ENCODE results near the gene ZFYVE26. TPM values are rescaled to one million over a fixed set of nuclear protein-coding genes. Genes with fewer than 3 reads are reported as not detected.
"Not testable (repeated sequence)": the region's sequence is repeated elsewhere in the genome, so short reads cannot be mapped to it uniquely, and the experiment has no call there.

Gene ZFYVE26
- total and polyA plus RNA-seq, 10 of the 15 experiments (the other 5 are each of a cell fraction or from before 2014, with no cell fraction given), result 1.00 to 25.6 (median 12.0) TPM

DNA sequence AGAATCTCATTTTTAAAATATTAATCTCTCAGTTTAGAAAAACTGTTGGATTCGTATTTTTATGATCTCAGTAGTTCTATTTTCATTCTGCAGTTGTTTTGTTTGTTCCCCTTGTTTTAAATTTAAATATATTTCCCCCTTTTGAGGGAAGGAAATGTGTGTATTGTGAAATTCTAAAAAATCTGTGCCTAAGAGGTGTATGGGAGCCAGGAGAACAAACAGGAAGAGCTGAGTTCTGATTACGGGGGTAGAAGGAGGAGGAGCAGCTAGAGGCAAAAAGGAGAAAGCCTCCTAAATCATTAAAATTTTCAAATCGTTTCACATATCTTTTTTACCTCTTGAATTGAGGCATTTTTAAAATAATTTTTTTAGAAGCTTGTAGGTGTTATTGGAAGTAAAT lies 112.4 kb downstream of the ZFYVE26 start (continued):
- TF ChIP-seq, protein P1, sequence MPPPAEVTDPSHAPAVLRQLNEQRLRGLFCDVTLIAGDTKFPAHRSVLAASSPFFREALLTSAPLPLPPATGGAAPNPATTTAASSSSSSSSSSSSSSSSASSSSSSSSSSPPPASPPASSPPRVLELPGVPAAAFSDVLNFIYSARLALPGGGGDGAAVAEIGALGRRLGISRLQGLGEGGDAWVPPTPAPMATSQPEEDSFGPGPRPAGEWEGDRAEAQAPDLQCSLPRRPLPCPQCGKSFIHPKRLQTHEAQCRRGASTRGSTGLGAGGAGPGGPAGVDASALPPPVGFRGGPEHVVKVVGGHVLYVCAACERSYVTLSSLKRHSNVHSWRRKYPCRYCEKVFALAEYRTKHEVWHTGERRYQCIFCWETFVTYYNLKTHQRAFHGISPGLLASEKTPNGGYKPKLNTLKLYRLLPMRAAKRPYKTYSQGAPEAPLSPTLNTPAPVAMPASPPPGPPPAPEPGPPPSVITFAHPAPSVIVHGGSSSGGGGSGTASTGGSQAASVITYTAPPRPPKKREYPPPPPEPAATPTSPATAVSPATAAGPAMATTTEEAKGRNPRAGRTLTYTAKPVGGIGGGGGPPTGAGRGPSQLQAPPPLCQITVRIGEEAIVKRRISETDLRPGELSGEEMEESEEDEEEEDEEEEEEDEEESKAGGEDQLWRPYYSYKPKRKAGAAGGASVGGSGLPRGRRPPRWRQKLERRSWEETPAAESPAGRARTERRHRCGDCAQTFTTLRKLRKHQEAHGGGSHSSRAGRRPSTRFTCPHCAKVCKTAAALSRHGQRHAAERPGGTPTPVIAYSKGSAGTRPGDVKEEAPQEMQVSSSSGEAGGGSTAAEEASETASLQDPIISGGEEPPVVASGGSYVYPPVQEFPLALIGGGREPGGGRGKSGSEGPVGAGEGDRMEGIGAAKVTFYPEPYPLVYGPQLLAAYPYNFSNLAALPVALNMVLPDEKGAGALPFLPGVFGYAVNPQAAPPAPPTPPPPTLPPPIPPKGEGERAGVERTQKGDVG (CRISPR knock-in tag; IDR thresholded peaks at IDR 0.05), result no peak

DNA sequence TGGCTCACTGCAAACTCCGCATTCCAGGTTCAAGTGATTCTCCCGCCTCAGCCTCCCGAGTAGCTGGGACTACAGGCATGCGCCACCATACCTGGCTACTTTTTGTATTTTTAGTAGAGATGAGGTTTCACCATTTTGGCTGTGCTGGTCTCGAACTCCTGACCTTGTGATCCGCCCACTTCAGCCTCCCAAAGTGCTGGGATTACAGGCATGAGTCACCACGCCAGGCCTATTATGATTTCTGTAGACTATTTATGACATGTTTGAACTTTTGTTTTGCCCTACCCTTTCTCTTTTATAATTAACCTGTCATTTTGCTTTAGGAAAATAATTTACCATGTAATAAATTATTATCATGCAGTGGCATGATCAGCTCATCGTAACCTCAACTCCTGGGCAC lies 114.9 kb downstream of the ZFYVE26 start, which contains the start of gene RDH12:
TSS of gene RDH12 (plus strand) at position 395 of the 400 bp plus-strand sequence. CDS start 20,757 bp downstream, outside the sequence.
- in situ Hi-C loops (cut with MboI), result loop anchor here (5.0 to 10.0 kb wide), 3 partner anchors 79 to 277 kb away; no protein-coding TSS in a partner anchor
- H3K9me3 ChIP-seq (replicated peaks; ENCODE audit: control insufficient read depth, insufficient read depth, low read length); H3K4me3 ChIP-seq; H3K79me2 ChIP-seq (ENCODE audit: control insufficient read depth, insufficient read depth, low read length); FAIRE-seq; H3K36me3 ChIP-seq (ENCODE audit: control insufficient read depth in 2 of 2, insufficient read depth in 2 of 2, low read length in 1 of 2); intact Hi-C loops (cut with micrococcal nuclease; ENCODE audit: unreplicated experiment); H3K27me3 ChIP-seq (replicated peaks in 1 of 2; ENCODE audit: control insufficient read depth in 2 of 2, insufficient read depth in 2 of 2, low read length in 1 of 2); H3K4me1 ChIP-seq (ENCODE audit: control insufficient read depth, insufficient read depth, low read length); DNase-seq (ENCODE audit: low read depth, low spot score); H3K9ac ChIP-seq (ENCODE audit: control insufficient read depth, insufficient read depth, low read length); ATAC-seq; H2AFZ ChIP-seq (ENCODE audit: control insufficient read depth, low read depth, low read length); H3K27ac ChIP-seq (ENCODE audit: control insufficient read depth, insufficient read depth); H3K4me2 ChIP-seq (ENCODE audit: control insufficient read depth, insufficient read depth); H4K20me1 ChIP-seq (ENCODE audit: control insufficient read depth, insufficient read depth); BruUV-seq (replicated peaks): not testable (repeated sequence)
- ChIA-PET SMC1A (ENCODE audit: uncharacterized antibody, unreplicated experiment) (interaction anchor here (1.1 to 5.8 kb wide), 7 partner anchors 10 to 274 kb away, joined by 3 to 206 read pairs (median 46); partner anchors contain the start of gene ARG2), RAD21 (ENCODE audit: unreplicated experiment) (interaction anchor here (0.7 to 8.5 kb wide), 5 partner anchors 9 to 117 kb away, joined by 3 to 153 read pairs (median 99); partner anchors contain the start of gene ARG2), POLR2A (interaction anchor here (0.7 kb wide), 1 partner anchor 155 kb away, joined by 3 read pairs; no protein-coding TSS in a partner anchor), CTCF (interaction anchor here (0.6 to 12.3 kb wide), 13 partner anchors 8 to 281 kb away, joined by 3 to 359 read pairs (median 4); partner anchors contain the start of genes ARG2, PIGH, RDH11 and VTI1B)
- 88% methylated on average over 8 of the region's 8 CpGs for WGBS (ENCODE audit: insufficient coverage, insufficient replicate concordance, low lambda C conversion rate, missing lambda C conversion rate)

Data from GM12878 (cell line).